Fibroblast of lung (primary cell): ENCODE data around the gene TUBA4B.

ENCODE experiments used
- EZH2 ChIP-seq: IDR thresholded peaks from 2 replicates; pipeline ENCODE4 v1.5.1; 2012; ENCODE audit warnings: low read length, control low read depth, mild to moderate bottlenecking; ENCODE audit errors: missing control alignments
- TF ChIP-seq, protein P1 (sequence below), 2 donors: IDR thresholded peaks in 1 of 2; conservative IDR thresholded peaks in 1 of 2; 1 replicate in 1 of 2; 2 replicates in 1 of 2; pipeline ENCODE4 v1.5.1; 2011 to 2012; ENCODE audit warnings: low read length in 2 of 2, control low read depth in 1 of 2, inconsistent platforms in 1 of 2, low read depth in 1 of 2, mild to moderate bottlenecking in 1 of 2

DNA sequence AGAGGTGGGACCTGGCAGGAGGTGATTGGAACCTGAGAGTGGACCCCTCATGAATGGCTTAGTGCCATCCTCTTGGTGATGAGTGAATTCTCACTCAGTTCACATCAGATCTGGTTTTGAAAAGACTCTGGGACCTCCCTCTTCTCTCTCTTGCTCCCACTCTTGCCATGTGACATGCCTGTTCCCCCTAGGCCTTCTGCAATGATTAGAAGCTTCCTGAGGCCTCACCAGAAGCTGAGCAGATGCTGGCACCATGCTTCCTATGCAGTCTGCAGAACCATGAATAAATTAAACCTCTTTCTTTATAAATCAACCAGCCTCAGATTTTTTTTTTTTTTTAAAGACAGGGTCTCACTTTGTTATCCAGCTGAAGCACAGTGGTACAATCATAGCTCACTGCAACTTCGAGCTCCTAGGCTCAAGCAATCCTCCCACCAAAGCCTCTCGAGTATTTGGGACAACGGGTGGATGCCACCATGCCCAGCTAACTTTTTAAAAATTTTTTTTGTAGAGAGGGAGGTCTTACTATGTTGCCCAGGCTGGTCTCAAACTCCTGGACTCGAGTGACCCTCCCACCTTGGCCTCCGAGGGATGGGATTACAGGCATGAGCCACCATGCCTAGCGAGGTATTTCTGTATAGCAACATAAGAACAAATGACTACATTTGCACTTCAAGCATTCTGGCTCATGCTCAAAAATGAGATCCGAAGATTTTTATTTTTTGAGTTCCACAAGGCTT, 48.4 kb upstream of the TUBA4B start:
- no peak for TF ChIP-seq EZH2
- TF ChIP-seq, protein P1, sequence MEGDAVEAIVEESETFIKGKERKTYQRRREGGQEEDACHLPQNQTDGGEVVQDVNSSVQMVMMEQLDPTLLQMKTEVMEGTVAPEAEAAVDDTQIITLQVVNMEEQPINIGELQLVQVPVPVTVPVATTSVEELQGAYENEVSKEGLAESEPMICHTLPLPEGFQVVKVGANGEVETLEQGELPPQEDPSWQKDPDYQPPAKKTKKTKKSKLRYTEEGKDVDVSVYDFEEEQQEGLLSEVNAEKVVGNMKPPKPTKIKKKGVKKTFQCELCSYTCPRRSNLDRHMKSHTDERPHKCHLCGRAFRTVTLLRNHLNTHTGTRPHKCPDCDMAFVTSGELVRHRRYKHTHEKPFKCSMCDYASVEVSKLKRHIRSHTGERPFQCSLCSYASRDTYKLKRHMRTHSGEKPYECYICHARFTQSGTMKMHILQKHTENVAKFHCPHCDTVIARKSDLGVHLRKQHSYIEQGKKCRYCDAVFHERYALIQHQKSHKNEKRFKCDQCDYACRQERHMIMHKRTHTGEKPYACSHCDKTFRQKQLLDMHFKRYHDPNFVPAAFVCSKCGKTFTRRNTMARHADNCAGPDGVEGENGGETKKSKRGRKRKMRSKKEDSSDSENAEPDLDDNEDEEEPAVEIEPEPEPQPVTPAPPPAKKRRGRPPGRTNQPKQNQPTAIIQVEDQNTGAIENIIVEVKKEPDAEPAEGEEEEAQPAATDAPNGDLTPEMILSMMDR (conservative IDR thresholded peaks at IDR 0.05 in 1 of 2, IDR thresholded peaks at IDR 0.05 in 1 of 2; ENCODE audit: low read depth in 1 of 2, low read length in 2 of 2) = no peak
